EL (cell line): ENCODE measurements around the gene GABRQ.

Experiments
- DNase-seq: peaks from one replicate; pipeline ENCODE4 v3.0.0-alpha.2; 2016

The GABRQ gene

DNA sequence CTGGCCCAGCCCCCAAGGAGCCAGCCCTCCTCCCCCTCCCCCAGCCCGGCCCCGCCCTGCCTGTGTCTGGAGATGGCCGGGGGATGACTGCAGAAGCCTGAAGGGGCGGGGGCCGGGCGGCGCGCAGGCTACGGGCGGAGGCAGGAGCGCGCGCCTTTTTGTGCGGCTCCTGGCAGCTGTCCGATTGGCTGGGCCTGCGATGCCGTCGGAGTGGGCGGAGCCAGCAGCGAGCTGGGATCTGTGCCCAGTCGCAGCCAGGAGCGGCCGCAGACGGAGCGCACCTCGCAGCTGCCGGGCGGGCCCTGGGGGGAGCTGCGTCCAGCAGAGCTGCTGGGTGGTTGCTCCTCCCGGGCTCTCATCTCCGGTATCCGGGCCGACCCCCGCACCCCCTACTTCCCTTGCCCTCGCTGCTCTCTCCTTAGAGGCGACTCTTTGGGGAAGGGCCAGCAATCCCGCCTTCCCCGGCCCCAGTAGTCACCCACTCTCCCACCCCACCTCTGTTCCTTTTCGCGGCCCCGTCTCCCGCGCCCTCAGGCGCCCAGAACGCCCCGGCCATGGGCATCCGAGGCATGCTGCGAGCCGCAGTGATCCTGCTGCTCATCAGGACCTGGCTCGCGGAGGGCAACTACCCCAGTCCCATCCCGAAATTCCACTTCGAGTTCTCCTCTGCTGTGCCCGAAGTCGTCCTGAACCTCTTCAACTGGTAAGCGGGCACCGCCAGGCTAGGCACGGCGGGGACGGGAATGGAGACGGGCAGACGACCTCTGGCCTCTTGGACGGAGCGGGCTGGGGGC, at the start of gene GABRQ:
Gene GABRQ (plus strand): TSS at position 247 of the 794 bp plus-strand sequence. CDS start 308 bp downstream, at position 555.
- no peak for DNase-seq

DNA sequence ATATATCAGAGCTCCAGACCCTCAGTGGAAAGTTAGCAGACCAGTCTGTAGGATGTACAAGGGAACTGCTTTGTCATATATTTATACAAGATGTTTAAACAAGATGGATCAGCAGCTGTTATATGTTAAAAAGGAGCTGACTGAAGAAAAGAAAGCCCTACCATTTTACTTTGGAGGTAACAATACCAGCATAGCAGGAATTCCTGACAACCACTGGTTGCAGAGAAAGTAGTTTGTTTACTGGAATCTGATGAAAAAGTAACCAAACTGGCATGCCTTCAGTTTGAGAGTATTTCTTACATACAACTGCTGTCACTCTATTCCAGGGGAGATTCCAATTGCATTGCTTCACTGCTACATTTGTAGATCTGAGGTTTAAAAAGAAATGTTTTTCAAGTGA, 49.5 kb upstream of the GABRQ start:
- DNase-seq, result no peak

DNA sequence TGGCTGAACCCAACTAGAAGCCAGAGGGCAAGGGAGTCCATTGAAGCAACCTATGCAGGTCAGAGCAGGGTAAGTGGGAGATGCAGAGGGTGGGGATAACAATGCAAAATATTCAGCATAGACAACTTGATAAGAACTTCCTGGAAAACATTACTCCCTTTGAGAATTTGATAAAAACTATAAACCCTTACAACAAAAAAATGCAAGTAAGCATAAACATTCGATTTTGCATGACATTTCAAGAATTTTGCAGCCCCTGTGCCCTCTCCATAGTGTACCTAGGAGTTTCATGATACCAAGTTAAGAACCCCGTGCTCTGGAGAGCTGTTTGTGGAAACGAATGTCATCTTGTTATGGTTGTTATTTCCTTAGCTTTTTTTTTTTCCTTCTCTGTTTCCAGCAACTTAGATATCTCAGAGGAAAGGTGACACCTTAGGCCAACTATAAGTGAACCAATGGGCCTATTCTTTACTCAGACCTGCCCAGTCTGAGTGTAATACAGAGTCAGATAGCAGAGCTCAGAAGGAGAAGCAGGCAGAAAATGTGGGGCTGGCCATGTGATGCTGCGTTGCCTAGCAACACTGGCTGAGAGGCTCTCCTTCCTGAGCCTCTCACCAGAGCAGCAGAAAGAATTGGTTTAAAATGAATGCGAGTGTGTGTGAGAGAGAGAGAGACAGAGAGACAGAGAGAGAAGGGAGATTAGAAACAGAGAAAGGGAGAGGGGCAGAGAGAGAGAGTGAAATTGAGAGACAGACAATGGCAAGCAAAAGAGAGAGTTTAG, 36.7 kb upstream of the GABRQ start:
- no peak for DNase-seq

DNA sequence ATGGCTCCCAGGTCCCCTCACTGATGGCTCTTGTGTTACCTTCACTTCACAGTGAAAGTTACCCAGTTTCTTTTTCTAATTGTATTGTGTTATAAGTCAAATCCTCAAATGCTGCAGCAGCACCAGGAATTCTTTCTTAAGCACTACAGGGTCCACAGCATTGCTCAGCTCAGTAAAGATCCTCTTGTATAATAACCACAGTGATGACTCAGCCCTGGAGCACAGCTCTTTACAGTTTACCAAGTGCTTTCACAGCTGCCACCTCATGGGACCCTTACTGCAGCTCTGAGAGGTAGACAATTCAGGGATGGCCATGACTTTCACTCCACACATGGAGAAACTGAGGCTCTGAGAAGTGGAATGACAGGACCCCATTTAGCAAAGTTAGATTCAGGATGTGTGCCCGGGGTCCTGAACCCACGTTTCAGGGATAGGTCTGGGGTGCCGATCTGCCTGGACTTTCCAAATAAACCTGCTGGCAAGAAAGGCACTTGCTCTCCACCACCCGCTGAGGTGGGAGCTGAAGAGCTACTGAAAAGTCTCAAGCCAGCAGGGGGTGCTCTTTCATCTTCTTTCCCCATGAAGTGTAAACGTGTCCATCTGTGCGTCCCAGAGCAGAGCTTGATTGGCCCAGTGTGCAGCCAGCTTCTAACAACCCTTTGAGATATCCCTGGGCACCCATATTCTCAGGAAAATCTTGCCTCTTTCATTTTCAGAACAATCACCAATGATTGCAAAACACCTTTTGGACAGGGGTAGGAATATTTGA, 35.7 kb upstream of the GABRQ start:
- no peak for DNase-seq

DNA sequence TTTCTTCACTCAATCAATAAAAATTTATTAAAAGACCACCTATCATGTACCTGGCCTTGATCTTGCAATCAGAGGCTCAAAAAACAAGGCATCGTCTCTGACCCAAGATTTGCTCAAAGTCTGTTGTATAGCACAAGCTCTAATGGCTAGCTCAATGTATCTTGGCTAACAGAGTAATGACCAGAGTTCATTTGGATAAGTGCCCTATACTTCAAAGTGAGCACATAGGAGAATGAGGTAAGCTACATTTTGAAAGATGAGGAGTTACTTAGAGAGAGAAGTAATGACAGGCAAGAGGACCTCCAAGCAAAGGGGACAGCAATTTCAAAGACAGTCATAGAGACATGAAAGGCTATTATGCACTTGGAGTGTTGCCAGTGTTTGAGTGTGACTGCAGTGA, 22.9 kb upstream of the GABRQ start:
- DNase-seq, result no peak

GRCh38 chrX:152619897-152620296, 17.8 kb upstream of the GABRQ start:
- no peak for DNase-seq

- peak; percentile 32 for DNase-seq
Observed at GRCh38 chrX:152632445-152633097, 5.1 kb upstream of the GABRQ start.

- peak; percentile 44 for DNase-seq
Observed at GRCh38 chrX:152635941-152636340, 1.8 kb upstream of the GABRQ start.

- DNase-seq, result no peak
Observed at GRCh38 chrX:152638443-152638904, 779 bp downstream of the GABRQ start.

DNA sequence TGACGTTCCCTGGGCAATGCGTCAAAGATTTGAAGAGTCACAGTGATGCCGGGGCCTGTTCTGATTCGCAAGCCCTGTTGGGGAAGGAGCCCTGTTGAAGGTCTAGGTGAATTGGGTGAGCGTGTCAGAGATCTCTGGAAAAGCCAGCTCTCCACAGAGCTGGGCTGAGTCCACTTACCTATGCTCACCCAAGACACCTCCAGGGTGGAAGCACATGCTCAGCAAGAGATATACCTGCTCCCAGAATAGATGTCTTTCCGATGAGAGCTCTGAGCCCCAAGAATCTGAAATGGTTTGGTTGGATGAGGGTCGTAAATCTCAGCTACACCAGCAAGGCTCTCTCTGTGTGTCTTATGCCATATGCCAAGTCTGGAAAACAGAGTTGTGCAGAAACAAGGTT, 1.7 kb downstream of the GABRQ start:
- DNase-seq, result no peak

GRCh38 chrX:152640034-152640818, 2.5 kb downstream of the GABRQ start:
- DNase-seq, result no peak

GRCh38 chrX:152641256-152641875, 3.7 kb downstream of the GABRQ start:
- no peak for DNase-seq

DNA sequence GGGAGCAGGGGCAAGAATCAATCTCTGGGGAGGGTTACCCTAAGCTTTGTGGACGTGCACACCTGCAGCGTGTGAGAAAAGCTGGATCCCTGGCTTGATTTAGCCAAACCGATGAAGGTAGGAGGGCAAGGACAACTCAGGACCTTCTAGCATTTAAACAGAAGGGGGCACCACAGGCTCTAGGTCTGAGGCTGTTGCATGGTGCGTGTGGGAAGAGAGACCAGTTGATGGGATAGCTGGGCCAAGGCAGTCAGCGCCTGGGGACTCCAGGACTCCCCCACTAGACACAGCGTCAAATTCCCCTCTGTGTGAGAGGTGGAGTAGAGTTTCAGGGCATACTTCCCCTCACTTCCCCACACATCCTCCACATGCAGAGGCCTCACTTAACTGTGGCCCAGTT, 4.3 kb downstream of the GABRQ start:
- DNase-seq, result peak; percentile 4

GRCh38 chrX:152642931-152643564, 5.4 kb downstream of the GABRQ start:
- no peak for DNase-seq

- DNase-seq, result no peak
Observed at GRCh38 chrX:152646961-152647360, 9.3 kb downstream of the GABRQ start.

- DNase-seq, result no peak
Observed at GRCh38 chrX:152647978-152648377, 10.3 kb downstream of the GABRQ start.

GRCh38 chrX:152652060-152652459, 14.4 kb downstream of the GABRQ start:
- DNase-seq, result no peak

- DNase-seq, result no peak
Observed at GRCh38 chrX:152652467-152652866, 14.8 kb downstream of the GABRQ start.

DNA sequence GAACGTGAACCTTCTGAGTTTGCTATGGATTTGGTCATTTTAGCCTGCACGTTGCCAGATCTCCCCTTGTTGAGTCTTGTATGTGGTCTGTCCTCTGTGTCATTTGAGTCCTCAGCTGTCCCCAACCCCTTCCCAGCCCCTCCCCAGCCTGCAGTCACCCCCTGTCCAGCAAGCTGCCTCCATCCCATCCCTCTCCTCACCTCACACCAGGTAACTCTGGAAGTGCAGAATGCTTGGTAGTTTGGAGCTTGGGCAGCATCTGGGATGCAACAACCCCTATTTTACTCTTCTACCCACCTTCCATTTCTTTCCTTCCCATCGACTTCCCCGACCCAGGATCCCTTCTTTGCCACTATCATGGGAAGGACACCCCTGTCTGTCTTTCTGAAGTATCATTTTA, 18.4 kb downstream of the GABRQ start:
- DNase-seq, result no peak

- no peak for DNase-seq
Observed at GRCh38 chrX:152656890-152657289, 19.2 kb downstream of the GABRQ start.

GRCh38 chrX:152658302-152658701, 20.6 kb downstream of the GABRQ start:
- no peak for DNase-seq
